DLD1 (cell line): ENCODE measurements around the gene SLC12A8.

Experiments
- in situ Hi-C: cut with HindIII; loops from 2 replicates; pipeline ENCODE4 v1.10.0; 2017; ENCODE audit warnings: low sequenced_read_pairs

Gene SLC12A8

DNA sequence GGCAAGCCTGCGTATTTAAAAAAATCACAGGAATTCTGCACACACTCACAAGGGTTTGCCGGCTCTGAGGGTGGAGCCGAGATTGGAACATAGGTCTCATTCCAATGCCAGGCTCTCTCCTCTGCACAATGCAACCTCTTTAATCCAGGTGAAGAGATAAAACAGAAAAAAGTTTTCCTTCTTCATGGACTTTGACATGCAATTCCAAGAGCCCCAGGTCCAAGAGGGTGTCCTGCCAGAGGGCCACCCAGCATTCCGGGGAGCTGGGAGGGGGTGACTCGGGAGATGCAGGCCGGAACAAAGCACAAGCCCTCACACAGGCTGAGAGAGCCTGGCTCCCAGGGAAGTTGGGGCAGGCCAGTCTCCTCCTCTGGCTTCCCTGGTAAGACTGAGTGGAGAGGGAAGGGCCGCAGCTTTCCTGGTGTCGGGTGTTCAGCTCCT is 6.7 kb upstream of the SLC12A8 start:
- in situ Hi-C loops: loop anchor here (25.0 kb wide), 1 partner anchor 457 kb away; no protein-coding TSS in a partner anchor

DNA sequence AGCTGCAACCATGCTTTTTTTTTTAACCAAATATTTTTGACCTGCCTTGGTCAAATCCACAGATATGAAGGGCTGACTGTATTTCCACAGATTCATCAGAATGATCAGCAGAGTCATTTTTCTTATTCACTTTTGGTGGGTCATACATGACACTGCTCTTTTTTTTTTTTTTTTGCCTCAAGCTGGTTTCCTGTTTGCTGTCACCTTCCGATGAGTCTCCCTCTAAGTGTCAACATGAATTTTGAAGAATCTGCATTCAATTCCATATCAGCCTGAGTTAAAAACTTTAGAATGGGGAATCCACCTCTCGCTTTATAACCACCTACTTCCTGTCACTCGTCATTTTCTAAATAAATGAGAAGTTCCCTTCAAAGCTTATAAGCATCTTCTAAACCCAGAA is 2.2 kb upstream of the SLC12A8 start:
- in situ Hi-C loops: loop anchor here (25.0 kb wide), 1 partner anchor 452 kb away; no protein-coding TSS in a partner anchor

DNA sequence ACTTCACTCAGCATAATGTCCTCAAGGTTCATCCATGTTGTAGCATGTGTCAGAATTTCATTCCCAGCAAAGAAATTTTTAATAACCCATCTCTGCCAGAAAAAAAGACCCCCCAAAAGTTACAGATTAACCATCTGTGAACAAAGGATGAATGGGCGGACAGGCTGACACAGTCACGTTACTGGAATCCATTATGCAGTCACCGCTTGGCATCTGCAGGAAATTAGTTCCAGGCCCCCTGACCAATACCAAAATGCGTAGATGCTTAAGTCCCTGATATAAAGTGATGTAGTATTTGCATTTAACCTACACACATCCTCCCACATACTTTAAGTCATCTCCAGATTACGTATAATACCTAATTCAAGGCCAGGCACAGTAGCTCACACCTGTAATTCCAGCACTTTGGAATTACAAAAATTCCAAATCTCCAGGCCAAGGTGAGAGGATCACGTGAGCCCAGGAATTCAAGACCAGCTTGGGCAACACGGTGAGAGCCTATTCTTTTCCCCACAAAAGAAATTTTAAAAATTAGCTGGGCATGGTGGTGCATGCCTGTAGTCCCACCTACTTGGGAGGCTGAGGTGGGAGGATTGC is 1.5 kb upstream of the SLC12A8 start:
- in situ Hi-C loops: loop anchor here (25.0 kb wide), 1 partner anchor 452 kb away; no protein-coding TSS in a partner anchor

DNA sequence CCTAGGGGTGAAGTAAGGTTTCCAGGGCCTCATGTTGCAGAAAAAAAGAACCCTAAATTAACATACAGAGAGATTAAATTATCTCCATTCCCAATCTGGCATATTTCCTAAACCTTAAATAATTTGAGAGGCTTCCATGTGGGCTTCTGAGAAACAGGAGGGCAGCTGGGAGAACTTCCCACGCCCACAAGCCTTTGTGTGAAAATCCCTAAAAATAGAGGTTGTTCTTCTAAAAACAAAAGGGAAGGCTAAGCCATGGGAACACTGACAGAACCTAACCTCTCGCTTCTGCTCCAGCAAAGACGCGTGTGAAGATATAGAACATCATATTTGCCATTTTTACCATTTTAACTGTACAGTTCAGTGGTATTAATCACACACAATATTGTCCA is 812 bp upstream of the SLC12A8 start:
- in situ Hi-C loops: loop anchor here (25.0 kb wide), 1 partner anchor 451 kb away; no protein-coding TSS in a partner anchor

DNA sequence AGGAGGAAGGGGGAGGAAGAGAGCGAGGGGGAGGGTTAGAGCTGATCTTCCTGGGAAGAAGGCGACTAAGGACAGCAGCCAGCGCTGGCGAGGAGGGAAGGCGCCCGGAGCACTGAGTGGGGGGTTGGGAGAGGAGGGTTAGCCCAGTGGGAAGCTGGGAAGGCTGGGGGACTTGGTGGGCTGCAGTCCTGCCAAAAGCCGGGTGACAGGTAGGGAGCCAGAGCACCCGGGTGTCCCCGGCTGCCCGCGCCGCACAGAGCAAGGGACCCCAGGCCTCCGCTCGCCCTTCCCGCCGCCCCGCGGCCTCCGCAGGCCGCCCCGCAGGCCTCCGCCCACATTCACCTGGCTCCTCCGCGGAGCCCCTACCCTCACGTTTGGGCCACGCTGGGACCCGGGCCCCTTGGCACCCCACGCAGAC is 448 bp downstream of the SLC12A8 start:
- in situ Hi-C loops: loop anchor here (25.0 kb wide), 1 partner anchor 450 kb away; no protein-coding TSS in a partner anchor

DNA sequence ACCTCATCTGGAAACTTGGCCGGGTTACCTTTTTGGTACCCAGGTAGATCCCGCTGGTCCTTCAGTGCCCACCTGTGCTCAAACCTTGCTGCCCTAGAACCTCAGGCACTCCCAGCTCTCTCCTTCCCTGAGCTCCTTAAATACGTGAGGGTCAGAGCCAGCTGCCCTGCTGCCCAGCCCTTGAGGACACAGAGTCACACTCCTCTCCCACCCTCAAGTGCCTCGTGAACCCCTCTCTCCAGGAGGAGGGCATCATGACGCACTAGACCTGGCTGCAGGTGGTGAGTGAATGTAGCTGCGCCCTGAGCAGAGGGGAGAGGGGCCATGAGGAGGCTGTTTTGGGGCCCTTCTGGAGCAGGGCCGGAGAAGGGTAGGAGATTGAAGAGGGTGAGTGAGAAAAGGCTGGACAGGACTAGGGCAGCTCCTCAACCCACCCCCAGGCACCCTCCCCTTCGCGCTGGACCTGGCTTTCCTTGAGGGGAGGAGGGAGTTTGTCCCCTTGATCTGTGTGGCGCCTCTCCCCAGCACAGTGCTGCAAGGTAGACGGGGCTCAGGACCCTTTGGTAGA is 941 bp downstream of the SLC12A8 start:
- in situ Hi-C loops: loop anchor here (25.0 kb wide), 1 partner anchor 449 kb away; no protein-coding TSS in a partner anchor

DNA sequence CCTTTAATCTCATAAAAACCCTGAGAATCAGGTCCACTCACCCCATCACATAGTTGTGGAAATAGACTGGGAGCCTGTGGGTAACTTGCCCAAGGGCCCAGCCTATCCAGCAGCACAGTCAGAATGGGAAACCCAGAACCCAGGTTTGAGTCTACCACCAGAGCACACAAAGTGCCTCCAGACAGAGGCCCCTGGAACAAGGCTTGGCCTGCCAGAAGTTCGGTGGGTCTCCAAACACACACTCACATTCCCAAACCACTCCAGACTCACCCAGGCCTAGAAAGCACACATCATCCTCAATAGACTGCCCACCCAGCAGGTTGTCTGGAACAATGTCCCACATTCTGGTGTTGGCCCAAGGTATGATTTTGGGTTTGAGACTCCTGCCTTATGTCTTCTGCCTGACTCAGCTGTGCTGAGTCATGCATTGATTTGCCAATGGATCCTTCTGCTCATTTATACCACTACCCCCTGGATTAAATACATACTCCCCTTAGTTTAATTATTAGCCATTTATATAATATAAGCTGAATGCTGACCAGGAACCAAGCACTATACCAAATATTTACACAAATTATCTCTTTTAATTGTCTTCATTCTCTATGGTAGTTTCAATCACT is 4.5 kb downstream of the SLC12A8 start:
- in situ Hi-C loops: loop anchor here (25.0 kb wide), 1 partner anchor 446 kb away; no protein-coding TSS in a partner anchor

DNA sequence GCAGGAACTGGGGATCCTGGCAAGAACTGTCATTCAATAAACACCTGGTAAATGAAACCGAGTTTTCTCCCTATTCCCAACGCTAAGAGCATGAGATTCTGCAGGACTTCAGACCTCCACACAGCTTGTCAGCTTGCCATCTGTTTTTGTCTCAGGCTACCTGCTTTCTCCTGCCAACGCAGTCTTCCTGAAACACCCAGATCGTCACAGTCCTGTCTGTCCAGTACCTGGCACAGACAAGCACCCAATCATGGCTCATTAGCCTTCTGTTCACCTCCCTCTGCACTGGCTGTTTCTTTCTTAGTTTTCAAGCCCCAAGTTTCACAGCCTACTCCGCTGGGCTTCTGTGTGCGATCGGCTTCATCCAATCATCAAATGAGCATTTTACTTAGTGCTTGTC is 5.0 kb downstream of the SLC12A8 start:
- in situ Hi-C loops: loop anchor here (25.0 kb wide), 1 partner anchor 445 kb away; no protein-coding TSS in a partner anchor

DNA sequence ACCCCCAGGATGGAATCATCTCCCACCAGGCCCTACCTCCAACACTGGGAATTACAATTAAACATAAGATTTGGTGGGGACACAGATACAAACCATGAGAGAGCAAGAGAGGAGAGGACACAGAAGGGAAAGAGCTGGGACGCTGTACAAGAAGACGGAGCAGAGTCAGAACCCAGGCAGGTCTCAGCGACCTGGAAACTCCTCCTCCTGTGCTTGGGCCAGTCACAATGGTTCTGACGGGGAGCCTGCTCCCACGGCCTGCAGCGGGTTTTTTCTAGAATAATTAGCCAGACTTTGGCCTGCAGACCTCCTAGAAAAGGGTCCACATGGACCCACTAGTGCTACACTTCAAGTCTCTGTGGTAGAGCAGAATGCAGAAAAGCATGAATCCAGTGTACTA is 5.6 kb downstream of the SLC12A8 start:
- in situ Hi-C loops: loop anchor here (25.0 kb wide), 1 partner anchor 445 kb away; no protein-coding TSS in a partner anchor

DNA sequence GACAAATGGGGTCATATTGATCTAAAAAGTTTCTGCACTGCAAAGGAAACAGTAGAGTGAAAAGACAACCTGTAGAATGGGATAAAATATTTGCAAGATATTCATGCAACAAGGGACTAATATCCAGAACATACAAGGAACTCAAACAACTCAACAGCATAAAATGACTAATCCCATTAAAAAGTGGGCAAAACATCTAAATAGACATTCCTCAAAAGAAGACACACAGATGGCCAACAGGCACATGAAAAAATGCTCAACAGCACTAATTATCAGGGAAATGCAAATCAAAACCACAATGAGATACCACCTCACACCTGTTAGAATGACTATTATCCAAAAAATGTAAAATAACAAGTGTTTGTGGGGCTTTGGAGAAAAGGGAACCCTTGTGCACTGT is 8.8 kb downstream of the SLC12A8 start:
- in situ Hi-C loops: loop anchor here (25.0 kb wide), 1 partner anchor 441 kb away; no protein-coding TSS in a partner anchor

DNA sequence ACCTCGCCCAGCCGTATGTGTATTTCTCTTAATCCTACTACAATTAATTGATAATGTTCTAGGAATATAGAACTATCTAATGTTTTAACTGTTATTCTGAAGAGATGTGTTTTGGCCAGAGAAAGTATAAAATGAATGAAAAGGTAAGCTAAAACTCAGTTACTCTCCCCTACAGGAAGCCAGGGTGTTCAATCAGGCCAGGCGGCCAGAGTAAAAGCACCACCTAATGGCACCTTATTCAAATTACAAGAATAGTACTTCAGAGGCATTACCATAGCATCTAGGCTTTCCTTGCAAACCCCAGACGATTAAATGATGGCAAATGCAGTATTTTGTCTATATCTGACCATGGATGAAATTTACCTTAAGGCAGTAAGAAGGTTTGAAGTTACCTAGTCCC is 10.4 kb downstream of the SLC12A8 start:
- in situ Hi-C loops: loop anchor here (25.0 kb wide), 1 partner anchor 440 kb away; no protein-coding TSS in a partner anchor

DNA sequence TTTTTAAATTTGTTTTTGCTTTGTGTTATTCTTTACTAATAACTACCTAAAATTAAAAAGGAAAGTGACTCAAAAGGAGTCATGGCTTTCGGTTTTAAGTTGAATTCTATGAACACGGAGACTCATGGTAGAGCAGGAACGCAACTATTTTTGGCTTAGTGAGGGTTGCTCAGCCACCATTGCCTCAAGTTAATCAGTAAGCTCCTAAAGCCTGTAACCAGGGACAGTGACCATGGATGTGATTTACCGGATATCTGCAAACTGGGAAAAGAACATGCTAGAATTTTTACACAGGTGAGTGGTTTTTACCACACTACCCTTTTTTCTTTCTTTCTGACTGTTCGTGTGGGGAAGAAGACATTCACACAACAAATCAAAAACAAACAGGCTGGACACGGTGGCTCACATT is 11.8 kb downstream of the SLC12A8 start:
- in situ Hi-C loops: loop anchor here (25.0 kb wide), 1 partner anchor 438 kb away; no protein-coding TSS in a partner anchor

DNA sequence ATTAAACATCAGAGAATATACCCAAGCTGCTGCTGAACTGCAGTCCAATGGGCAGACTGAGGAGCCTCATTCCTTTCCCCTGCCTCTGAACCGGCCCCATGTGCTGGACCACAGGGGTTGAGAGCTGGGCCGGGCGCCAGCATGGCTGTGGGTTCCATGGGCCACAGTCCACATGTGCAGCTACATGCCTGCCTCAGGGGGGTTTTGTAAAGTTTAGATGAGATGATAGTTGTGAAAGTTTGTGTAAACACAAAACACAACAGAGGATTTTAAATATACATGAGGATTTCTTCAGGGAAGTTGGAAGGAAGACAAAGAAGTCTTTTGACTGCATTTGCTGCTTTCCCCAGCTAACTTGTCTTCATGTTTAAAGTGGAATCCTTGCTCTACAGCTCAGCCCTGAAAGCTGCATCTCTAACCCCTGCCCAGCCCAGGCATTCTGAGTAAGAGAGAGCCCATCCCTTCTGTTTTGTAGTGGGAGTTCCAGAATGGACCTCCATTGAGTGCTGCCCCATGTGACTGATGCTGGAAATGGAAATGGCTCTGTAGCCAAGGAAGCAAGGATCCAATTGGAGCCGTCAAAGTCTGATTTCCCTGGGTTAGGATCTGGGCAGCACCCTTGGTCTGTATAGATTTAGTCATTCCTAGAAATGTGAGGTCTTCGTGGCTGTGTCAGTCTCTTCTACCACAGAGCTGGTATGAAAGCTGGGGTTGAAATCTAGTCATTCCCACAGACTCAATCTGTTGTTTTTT is 17.5 kb downstream of the SLC12A8 start:
- in situ Hi-C loops: no loop called here

DNA sequence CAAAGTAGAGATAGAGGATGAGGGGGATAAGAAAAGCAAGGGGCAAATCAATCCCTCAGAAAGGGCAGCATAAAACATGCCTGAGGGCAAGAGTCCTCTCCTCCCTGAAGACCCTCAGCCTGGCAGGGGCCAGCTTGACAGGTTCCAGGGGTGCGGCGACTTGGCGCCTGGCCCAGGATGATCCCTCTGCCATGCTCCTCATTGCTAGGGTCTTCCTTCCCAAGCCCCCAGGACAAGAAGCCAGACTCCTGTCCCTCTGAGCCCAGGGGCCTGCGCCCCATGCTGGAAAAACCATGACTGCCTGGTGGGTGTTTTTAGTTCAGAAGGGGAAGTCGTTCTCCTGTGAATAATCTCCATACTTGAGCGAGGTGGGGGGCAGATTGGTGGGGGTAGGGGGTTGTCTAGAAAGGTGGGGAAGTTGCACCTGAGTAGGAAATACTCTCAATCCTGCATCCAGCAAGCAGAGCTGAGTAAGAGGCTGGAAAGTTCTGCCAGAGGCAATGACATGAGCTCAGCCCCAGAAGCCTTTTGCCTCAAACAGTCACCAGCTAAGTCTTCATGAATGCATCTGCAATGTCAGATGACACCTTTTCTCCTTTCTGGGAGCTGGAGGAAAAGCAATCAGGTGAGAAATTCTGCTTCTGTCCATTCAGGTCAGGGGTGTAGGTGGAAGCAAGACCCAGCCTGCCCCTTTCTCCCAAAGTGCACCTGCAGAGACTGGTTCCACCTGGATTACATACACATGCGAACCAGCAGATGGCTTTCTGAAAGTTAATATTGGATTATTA is 18.3 kb downstream of the SLC12A8 start:
- in situ Hi-C loops: no loop called here

DNA sequence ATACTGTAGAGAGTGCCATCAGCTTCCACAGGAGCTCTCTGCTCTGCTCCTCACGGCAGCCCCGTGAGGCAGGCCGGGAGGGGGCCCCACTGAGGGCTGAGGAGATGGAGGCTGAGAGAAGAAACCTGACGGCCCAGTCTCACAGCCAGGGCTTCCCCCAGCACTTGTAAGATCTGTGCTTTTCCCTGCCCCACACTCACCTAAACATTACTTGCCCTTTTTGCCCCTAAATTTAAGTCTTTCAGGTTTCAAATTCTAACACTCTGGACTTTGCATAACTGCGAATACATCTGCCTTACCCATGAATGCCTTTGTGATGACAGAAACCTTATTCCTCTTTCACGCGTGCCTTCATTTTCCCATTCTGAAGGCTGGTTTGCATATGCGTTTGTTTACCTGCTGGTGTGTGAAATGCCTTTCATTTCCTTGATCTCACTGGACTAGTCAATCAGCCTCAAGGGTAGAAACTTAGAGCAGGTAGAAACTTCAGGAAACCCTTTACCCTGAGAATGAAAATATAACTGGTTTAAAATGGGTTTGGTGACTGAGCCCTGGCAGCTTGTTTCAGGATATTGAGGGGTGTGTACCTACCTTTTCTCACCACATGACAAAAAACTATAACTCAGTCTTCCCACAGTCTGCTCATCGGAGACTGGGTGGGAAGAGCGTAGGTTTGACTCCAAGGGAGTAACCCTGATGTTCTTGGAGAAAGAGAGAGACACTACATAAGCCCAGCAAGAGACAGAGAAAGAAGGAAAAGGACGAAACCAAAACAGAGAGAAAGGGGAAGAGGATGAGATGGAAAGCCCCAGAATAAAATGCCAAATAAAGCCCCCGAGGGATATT is 20.1 kb downstream of the SLC12A8 start:
- in situ Hi-C loops: no loop called here

DNA sequence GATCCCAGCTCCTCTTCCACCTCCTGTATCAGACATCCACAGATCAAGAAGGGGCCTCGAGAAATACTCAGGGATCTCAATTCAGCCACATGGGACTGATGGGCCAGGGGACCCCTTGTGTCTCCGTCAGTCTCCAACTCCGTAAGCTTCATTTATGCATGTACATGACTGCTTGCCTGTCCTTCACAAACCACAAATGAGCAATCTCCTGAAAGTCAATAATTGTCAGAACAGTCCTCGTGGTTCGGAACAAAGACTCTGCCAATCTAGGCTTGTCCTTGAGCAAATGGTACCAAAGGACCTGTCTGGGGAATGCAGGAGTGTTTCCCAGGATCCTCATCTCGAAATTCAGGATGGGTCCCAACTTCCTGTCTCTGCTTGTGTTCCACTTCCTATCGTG is 20.8 kb downstream of the SLC12A8 start:
- in situ Hi-C loops: no loop called here

DNA sequence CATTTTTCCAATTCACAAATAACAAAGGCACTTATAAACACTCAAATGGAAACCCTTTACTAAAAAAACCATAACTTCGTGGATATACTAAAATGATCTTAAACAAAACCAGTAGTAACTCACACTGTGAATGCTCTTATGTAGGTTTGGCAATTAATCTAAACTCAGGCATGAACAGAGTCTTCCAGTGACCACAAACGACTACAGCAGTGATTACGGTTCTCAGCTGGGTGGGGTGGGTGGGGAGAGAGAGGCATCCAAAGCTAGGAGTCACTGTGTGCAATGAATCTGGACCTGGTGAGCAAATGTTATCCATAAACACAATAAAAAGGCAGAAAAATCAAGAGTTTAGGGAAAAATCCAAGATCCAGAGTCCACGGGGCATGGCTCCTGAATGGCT is 21.3 kb downstream of the SLC12A8 start:
- in situ Hi-C loops: no loop called here

DNA sequence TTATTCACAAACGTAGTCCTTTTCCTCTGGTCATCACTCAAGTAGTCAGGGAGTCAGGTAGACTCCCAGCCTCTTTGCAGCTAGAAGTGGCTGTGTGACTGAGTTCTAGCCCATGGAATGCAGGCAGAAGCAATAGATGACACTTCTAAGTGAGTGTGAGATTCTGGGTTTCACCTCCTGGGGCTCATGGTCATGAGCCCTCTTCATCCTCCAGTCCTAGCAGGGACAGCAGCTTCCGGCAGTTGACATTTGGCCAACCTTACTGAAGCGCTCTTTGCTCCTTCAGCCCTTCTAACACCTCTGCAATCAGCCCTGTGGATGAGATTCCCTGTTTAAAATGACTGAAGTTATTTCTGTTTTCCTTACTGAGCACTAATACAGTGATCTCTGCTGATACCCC is 21.8 kb downstream of the SLC12A8 start:
- in situ Hi-C loops: no loop called here
